Astrocyte (in vitro differentiated cells and primary cell): ENCODE results near the gene MCAM.

Experiments used
- CTCF ChIP-seq: IDR thresholded peaks from 2 replicates; pipeline ENCODE4 v1.5.1; 2011; ENCODE audit warnings: low read depth, mild to moderate bottlenecking, inconsistent platforms, low read length, moderate library complexity; ENCODE audit not compliant: insufficient read depth
- EZH2 ChIP-seq: IDR thresholded peaks from 2 replicates; pipeline ENCODE4 v1.6.1; 2012; ENCODE audit warnings: mild to moderate bottlenecking, low read length, inconsistent platforms; ENCODE audit not compliant: insufficient read depth

- TF ChIP-seq CTCF (no peak), EZH2 (no peak)
Measured at GRCh38 chr11:119334174-119334930, 17.4 kb upstream of the MCAM start, which contains the start of gene RNF26.
